ENCODE data around the gene SLC66A2.

SLC66A2 gene

GRCh38 chr18:79964330-79965118 is 13.1 kb upstream of the SLC66A2 start, which contains the start of gene HSBP1L1:
Gene HSBP1L1, plus strand, starts transcription at chr18:79964643. Its CDS starts 93 bp downstream, at chr18:79964736.
- ChIA-PET POLR2A (ENCODE audit: low non-redundant PET) (no interaction called here), CTCF (interaction anchor here (0.6 kb wide), 1 partner anchor 166 kb away, joined by 4 read pairs; no protein-coding TSS in a partner anchor)
- peak within 1 kb of the TSS; percentile 92 for H3K27ac ChIP-seq
- peak; percentile 48 for DNase-seq (ENCODE audit: low spot score)
- TF ChIP-seq CTCF (conservative IDR thresholded peaks at IDR 0.05; ENCODE audit: low read depth) = peak; percentile 60

- H3K27ac ChIP-seq = peak overlapping the region; percentile 92
- DNase-seq (ENCODE audit: low spot score) = no peak
- ChIA-PET POLR2A (ENCODE audit: low non-redundant PET) (no interaction called here), CTCF (interaction anchor here (0.6 kb wide), 1 partner anchor 167 kb away, joined by 4 read pairs; no protein-coding TSS in a partner anchor)
- no peak for TF ChIP-seq CTCF (conservative IDR thresholded peaks at IDR 0.05; ENCODE audit: low read depth)
Observed at GRCh38 chr18:79963658-79964329, 12.3 kb upstream of the SLC66A2 start.

GRCh38 chr18:79962835-79963657 is 11.6 kb upstream of the SLC66A2 start:
- no peak for DNase-seq (ENCODE audit: low spot score)
- ChIA-PET POLR2A (ENCODE audit: low non-redundant PET) (no interaction called here), CTCF (no interaction called here)
- H3K27ac ChIP-seq = no peak overlapping the region
- TF ChIP-seq CTCF (conservative IDR thresholded peaks at IDR 0.05; ENCODE audit: low read depth) = no peak

GRCh38 chr18:79962311-79962710 is 10.9 kb upstream of the SLC66A2 start:
- peak overlapping the region; percentile 17 for H3K27ac ChIP-seq
- ChIA-PET CTCF (interaction anchor here (1.2 kb wide), 1 partner anchor 15 kb away, joined by 5 read pairs; no protein-coding TSS in a partner anchor), POLR2A (ENCODE audit: low non-redundant PET) (no interaction called here)
- TF ChIP-seq CTCF (conservative IDR thresholded peaks at IDR 0.05; ENCODE audit: low read depth) = no peak
- peak; percentile 70 for DNase-seq (ENCODE audit: low spot score)

GRCh38 chr18:79961527-79962291 is 10.3 kb upstream of the SLC66A2 start:
- H3K27ac ChIP-seq = peak overlapping the region; percentile 17
- ChIA-PET CTCF (interaction anchor here (1.2 kb wide), 1 partner anchor 15 kb away, joined by 5 read pairs; no protein-coding TSS in a partner anchor), POLR2A (ENCODE audit: low non-redundant PET) (no interaction called here)
- DNase-seq (ENCODE audit: low spot score) = no peak
- TF ChIP-seq CTCF (conservative IDR thresholded peaks at IDR 0.05; ENCODE audit: low read depth) = no peak
